ENCODE measurements around the gene ZNF311. TPM values are rescaled to one million over a fixed set of nuclear protein-coding genes. Genes with fewer than 3 reads are reported as not detected.
A peak's percentile ranks its signal among the peaks of the same experiment; 100 is the strongest.

ZNF311 gene
- total and polyA plus RNA-seq, 9 of the 15 experiments (the other 6 are each of a cell fraction or from before 2014, with no cell fraction given): 5.1 to 10.0 (median 7.5) TPM

DNA sequence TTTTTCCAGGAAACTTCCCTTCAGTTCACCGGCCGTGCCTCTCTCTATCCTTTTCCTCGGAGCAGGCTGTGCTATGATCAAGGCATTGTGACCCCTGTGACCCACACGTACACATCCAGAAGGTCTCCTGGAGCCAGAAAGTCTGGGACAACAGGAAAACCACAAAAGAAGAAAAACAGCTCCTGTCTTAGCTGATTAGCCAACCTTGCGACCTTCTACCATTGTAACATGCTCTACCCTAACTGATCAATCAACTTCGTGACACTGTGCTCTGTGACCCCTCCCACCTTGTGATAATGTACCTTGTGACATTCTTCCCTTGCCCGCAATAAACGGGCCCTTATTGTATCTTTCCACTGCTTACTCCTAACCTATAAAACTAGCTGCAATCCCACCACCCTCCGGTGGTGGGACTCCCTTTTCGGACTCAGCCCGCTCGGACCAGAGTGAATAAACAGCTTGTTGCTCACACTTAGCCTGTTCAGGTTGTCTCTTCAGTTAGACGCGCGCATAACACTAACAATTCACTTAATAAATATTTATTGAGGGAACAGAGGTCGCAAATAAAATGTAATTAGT lies 24.2 kb downstream of the ZNF311 start (continued):
- TF ChIP-seq, protein P1, sequence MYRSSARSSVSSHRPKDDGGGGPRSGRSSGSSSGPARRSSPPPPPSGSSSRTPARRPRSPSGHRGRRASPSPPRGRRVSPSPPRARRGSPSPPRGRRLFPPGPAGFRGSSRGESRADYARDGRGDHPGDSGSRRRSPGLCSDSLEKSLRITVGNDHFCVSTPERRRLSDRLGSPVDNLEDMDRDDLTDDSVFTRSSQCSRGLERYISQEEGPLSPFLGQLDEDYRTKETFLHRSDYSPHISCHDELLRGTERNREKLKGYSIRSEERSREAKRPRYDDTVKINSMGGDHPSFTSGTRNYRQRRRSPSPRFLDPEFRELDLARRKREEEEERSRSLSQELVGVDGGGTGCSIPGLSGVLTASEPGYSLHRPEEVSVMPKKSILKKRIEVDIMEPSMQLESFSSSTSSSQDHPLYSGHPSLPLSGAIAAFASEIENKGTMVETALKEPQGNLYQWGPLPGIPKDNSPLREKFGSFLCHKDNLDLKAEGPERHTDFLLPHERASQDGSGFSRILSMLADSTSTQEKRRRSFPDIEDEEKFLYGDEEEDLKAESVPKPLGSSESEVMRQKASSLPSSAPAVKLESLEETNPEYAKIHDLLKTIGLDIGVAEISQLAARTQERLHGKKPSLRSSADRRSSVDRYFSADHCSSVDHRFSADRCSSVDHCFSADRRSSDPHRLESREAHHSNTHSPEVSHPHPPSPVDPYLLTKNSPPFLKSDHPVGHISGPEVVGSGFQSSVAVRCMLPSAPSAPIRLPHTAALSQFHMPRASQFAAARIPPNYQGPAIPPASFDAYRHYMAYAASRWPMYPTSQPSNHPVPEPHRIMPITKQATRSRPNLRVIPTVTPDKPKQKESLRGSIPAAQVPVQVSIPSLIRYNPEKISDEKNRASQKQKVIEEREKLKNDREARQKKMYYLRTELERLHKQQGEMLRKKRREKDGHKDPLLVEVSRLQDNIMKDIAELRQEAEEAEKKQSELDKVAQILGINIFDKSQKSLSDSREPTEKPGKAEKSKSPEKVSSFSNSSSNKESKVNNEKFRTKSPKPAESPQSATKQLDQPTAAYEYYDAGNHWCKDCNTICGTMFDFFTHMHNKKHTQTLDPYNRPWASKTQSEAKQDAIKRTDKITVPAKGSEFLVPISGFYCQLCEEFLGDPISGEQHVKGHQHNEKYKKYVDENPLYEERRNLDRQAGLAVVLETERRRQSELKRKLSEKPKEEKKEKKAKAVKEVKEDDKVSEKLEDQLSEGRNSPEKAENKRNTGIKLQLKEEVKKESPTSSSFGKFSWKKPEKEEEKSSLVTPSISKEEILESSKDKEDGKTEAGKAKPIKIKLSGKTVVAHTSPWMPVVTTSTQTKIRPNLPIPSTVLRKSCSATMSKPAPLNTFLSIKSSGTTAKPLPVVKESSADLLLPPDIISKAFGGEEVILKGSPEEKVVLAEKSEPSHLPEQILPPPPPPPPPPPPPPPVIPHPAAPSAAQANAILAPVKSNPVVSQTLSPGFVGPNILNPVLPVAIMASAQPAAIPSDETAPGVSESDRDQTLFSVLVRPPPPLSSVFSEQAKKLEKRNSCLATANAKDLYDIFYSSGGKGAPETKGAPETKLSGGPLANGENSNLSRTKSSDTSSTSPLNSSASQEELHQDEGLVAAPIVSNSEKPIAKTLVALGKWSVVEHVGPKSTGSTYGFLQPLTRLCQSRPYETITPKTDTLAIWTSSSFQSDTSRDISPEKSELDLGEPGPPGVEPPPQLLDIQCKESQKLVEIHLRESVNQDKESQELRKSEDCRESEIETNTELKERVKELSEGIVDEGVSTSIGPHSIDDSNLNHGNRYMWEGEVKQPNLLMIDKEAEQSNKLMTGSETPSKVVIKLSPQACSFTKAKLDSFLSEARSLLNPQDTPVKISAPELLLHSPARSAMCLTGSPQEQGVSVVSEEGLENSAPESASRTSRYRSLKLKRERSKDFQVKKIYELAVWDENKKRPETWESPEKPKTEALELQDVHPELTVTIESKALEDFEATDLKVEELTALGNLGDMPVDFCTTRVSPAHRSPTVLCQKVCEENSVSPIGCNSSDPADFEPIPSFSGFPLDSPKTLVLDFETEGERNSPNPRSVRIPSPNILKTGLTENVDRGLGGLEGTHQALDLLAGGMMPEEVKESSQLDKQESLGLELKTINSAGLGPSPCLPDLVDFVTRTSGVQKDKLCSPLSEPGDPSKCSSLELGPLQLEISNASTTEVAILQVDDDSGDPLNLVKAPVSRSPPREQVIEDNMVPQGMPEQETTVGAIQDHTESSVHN (IDR thresholded peaks at IDR 0.05; ENCODE audit: borderline replicate concordance in 1 of 2, low read depth in 1 of 2): peak in 1 of 2 experiments; percentile 60; a peak in 2 of 4 replicates
- TF ChIP-seq, protein P2, sequence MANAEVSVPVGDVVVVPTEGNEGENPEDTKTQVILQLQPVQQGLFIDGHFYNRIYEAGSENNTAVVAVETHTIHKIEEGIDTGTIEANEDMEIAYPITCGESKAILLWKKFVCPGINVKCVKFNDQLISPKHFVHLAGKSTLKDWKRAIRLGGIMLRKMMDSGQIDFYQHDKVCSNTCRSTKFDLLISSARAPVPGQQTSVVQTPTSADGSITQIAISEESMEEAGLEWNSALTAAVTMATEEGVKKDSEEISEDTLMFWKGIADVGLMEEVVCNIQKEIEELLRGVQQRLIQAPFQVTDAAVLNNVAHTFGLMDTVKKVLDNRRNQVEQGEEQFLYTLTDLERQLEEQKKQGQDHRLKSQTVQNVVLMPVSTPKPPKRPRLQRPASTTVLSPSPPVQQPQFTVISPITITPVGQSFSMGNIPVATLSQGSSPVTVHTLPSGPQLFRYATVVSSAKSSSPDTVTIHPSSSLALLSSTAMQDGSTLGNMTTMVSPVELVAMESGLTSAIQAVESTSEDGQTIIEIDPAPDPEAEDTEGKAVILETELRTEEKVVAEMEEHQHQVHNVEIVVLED (CRISPR knock-in tag; IDR thresholded peaks at IDR 0.05): no peak
- TF ChIP-seq, protein P3, sequence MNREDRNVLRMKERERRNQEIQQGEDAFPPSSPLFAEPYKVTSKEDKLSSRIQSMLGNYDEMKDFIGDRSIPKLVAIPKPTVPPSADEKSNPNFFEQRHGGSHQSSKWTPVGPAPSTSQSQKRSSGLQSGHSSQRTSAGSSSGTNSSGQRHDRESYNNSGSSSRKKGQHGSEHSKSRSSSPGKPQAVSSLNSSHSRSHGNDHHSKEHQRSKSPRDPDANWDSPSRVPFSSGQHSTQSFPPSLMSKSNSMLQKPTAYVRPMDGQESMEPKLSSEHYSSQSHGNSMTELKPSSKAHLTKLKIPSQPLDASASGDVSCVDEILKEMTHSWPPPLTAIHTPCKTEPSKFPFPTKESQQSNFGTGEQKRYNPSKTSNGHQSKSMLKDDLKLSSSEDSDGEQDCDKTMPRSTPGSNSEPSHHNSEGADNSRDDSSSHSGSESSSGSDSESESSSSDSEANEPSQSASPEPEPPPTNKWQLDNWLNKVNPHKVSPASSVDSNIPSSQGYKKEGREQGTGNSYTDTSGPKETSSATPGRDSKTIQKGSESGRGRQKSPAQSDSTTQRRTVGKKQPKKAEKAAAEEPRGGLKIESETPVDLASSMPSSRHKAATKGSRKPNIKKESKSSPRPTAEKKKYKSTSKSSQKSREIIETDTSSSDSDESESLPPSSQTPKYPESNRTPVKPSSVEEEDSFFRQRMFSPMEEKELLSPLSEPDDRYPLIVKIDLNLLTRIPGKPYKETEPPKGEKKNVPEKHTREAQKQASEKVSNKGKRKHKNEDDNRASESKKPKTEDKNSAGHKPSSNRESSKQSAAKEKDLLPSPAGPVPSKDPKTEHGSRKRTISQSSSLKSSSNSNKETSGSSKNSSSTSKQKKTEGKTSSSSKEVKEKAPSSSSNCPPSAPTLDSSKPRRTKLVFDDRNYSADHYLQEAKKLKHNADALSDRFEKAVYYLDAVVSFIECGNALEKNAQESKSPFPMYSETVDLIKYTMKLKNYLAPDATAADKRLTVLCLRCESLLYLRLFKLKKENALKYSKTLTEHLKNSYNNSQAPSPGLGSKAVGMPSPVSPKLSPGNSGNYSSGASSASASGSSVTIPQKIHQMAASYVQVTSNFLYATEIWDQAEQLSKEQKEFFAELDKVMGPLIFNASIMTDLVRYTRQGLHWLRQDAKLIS (CRISPR knock-in tag; IDR thresholded peaks at IDR 0.05): peak; percentile 79
- TF ChIP-seq YY1 (IDR thresholded peaks at IDR 0.05; ENCODE audit: borderline replicate concordance in 1 of 3, control insufficient read depth in 1 of 3, extremely low read depth in 1 of 3, insufficient read depth in 3 of 3, insufficient read length in 1 of 3, insufficient replicate concordance in 2 of 3, low read depth in 1 of 3, low read length in 2 of 3) (peak; percentile 9 to 38 (median 12)), KDM2B (CRISPR knock-in tag; IDR thresholded peaks at IDR 0.05) (no peak), MCM3 (IDR thresholded peaks at IDR 0.05) (no peak), SMAD2 (IDR thresholded peaks at IDR 0.05; ENCODE audit: low read depth, low read length) (no peak), NR3C1 (CRISPR knock-in tag; IDR thresholded peaks at IDR 0.05) (no peak)
- TF ChIP-seq, protein P4, sequence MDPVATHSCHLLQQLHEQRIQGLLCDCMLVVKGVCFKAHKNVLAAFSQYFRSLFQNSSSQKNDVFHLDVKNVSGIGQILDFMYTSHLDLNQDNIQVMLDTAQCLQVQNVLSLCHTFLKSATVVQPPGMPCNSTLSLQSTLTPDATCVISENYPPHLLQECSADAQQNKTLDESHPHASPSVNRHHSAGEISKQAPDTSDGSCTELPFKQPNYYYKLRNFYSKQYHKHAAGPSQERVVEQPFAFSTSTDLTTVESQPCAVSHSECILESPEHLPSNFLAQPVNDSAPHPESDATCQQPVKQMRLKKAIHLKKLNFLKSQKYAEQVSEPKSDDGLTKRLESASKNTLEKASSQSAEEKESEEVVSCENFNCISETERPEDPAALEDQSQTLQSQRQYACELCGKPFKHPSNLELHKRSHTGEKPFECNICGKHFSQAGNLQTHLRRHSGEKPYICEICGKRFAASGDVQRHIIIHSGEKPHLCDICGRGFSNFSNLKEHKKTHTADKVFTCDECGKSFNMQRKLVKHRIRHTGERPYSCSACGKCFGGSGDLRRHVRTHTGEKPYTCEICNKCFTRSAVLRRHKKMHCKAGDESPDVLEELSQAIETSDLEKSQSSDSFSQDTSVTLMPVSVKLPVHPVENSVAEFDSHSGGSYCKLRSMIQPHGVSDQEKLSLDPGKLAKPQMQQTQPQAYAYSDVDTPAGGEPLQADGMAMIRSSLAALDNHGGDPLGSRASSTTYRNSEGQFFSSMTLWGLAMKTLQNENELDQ (CRISPR knock-in tag; IDR thresholded peaks at IDR 0.05; ENCODE audit: borderline replicate concordance): no peak
